ENCODE data around the gene AHSP.

DNA sequence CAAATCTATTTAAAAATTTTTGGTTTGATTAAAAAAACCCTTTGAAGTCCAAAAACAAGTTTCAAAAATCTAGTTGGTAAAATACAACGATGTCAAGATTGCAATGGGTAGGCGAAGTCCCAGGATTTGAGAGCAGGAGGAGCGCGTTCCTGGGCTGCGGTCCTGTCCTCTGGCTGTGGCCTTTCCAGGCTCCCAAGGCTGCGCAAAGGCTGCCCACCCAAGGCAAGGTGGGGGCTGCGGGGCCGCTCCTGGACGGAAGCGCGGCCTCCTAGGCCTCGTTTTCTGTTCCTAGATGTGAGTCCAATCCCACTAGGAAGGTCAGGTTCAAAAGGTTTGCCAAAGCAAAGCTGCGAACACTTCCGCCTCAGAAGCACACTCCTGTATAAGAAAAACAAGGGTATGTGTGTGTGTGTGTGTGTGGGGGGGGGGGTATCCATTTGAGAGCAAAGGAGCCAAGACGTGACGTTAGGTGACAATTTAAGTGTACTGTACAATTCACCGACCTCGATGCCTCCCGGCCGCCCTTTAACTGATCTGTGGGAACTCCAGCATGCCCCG lies 9.2 kb downstream of the AHSP start:
- TF ChIP-seq POLR2A (IDR thresholded peaks at IDR 0.05) (no peak), CTCF (IDR thresholded peaks at IDR 0.05) (no peak)

Measured in ovary (tissue), 3 donors.